GM12872 (cell line): Measurements from ENCODE around the gene ASTN2.

ENCODE experiments used
- TF ChIP-seq, protein P1 (sequence below): IDR thresholded peaks from 3 replicates; pipeline ENCODE4 v1.5.1; 2011; ENCODE audit warnings: low read depth, mild to moderate bottlenecking, low read length, moderate library complexity; ENCODE audit not compliant: insufficient read depth

ASTN2 gene

DNA sequence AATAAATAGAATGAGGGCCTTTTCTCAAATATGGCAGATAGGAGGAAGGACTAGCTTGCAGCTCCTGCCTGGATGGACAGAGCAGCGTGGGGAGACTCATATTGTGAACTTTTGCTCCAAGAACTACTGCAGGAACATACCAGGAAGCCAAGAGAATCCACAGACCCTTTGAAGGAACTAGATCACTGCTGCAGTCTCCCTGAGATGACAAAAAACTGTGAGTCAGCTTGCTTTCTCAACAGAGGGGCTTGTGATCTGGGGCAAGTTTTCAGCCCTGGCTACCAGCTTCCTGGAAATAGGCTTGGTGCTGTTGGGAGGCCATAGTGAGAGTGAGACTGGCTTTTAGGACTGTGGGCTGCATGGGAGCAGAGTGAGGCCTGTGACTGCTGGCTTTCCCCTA is 898.4 kb downstream of the ASTN2 start:
- TF ChIP-seq, protein P1, sequence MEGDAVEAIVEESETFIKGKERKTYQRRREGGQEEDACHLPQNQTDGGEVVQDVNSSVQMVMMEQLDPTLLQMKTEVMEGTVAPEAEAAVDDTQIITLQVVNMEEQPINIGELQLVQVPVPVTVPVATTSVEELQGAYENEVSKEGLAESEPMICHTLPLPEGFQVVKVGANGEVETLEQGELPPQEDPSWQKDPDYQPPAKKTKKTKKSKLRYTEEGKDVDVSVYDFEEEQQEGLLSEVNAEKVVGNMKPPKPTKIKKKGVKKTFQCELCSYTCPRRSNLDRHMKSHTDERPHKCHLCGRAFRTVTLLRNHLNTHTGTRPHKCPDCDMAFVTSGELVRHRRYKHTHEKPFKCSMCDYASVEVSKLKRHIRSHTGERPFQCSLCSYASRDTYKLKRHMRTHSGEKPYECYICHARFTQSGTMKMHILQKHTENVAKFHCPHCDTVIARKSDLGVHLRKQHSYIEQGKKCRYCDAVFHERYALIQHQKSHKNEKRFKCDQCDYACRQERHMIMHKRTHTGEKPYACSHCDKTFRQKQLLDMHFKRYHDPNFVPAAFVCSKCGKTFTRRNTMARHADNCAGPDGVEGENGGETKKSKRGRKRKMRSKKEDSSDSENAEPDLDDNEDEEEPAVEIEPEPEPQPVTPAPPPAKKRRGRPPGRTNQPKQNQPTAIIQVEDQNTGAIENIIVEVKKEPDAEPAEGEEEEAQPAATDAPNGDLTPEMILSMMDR = no peak

DNA sequence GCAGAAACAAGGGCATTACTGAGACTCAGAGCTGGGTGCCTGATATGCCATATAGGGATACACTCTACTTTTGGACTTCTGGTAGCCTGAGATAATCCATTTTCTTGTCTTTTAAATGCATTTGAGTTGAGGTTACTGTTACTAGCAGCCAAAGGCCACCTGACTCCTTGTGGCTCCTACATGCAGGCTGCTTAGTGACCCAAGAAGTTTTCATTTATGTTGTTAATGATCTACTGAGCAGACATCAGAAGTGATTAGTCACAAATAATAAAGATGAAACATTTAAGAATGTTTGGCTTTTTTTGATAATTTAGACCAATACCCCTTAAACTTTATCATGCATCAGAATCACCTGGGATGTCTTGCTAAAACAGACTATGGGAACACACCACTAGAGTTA is 899.3 kb downstream of the ASTN2 start:
- TF ChIP-seq, protein P1 = no peak

GRCh38 chr9:116506685-116507084 is 908.2 kb downstream of the ASTN2 start:
- TF ChIP-seq, protein P1 = no peak

DNA sequence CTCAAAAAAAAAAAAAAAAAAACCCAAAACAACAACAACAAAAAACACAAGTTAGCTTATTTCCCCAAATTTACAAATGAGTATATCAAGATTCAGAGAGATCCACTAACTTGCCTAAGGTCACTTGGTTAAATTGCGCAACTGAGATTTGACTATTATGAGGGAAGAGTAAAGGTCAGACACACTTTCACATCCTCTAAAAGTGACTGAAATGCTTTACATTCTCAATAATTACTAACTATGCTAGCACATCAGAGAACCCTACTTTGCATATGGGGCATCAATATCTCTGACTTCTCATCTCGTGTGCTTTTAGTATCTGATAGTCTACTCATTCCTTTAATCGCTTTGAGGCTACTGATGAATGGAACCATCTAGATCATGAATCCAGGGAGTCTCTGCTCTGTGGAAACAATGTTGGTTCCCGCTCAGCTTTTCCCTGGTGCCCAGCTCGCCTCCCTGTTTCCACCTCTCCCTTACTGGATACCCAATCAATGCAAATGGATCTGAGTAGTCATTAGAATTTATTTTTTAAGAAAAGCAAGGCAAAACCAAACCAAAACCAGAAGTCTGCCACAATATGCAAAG is 909.9 kb downstream of the ASTN2 start:
- TF ChIP-seq, protein P1 = no peak

DNA sequence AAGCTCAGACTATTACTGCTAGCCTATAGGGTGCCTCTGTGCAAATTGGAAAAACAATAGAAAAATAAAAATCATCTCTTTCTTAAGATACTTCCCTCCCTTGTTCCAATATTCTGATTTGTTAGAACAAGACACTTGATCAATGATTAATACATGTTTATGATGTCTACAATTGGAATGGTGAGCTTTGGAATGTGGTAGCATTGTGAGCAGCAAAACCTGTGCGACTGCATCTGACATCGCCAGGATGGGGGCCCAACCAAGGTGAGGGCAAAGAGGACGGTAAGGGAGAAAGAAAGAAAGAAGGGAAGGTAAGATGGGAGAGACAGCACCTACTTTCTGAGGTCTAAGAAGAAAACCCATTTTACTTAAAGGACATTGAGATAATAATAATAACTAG is 910.8 kb downstream of the ASTN2 start:
- TF ChIP-seq, protein P1 = no peak

GRCh38 chr9:116502746-116503145 is 912.1 kb downstream of the ASTN2 start:
- TF ChIP-seq, protein P1 = no peak

GRCh38 chr9:116501871-116502270 is 913.0 kb downstream of the ASTN2 start:
- TF ChIP-seq, protein P1 = no peak
